GM10248 (cell line): ENCODE results near the gene SAPCD1.

ENCODE experiments used
- CTCF ChIA-PET: fragments of 300-600 bp; sonication (Branson Sonifier 250); formaldehyde crosslinking; extraction: SDS; loops from one replicate; lab custom pipeline; 2021; ENCODE audit warnings: antibody characterized with exemption; lab: Yijun Ruan, JAX
- POLR2A ChIA-PET: fragments of 350-650 bp; sonication (Branson Sonifier 250); formaldehyde crosslinking; extraction: SDS; loops from one replicate; lab custom pipeline; 2020; ENCODE audit warnings: antibody characterized with exemption; lab: Yijun Ruan, JAX
- DNase-seq: peaks from one replicate; pipeline ENCODE4 v3.0.0; 2012; ENCODE audit errors: extremely low spot score
- CTCF ChIP-seq: IDR thresholded peaks from 2 replicates; pipeline ENCODE4 v1.5.1; 2012; ENCODE audit warnings: mild to moderate bottlenecking, low read depth; ENCODE audit errors: extremely low read depth, missing control alignments, control extremely low read depth

The SAPCD1 gene

GRCh38 chr6:31729515-31729978 lies 32.9 kb upstream of the SAPCD1 start:
- DNase-seq, result peak; percentile 79
- ChIA-PET CTCF (interaction anchor here (0.7 to 7.2 kb wide), 23 partner anchors 9 to 139 kb away, joined by 3 to 64 read pairs (median 6); partner anchors contain the start of genes ABHD16A, CLIC1, LSM2 and LY6G5C), POLR2A (interaction anchor here (0.5 to 1.1 kb wide), 3 partner anchors 86 to 1097 kb away, joined by 4 to 6 read pairs (median 5); partner anchors contain the start of genes HSPA1A, HSPA1B and HSPA1L)
- peak; percentile 87 for TF ChIP-seq CTCF

- CTCF ChIA-PET, result interaction anchor here (0.7 to 7.2 kb wide), 26 partner anchors 9 to 138 kb away, joined by 3 to 64 read pairs (median 6); partner anchors contain the start of genes ABHD16A, C6orf47, CLIC1 and LSM2
- POLR2A ChIA-PET, result interaction anchor here (0.5 to 1.1 kb wide), 3 partner anchors 9 to 97 kb away, joined by 4 to 6 read pairs (median 6); partner anchors contain the start of genes HSPA1A, HSPA1B and HSPA1L
- no peak for TF ChIP-seq CTCF
- peak; percentile 83 for DNase-seq
Observed at GRCh38 chr6:31729979-31730630, 32.4 kb upstream of the SAPCD1 start.

- DNase-seq, result no peak
- ChIA-PET CTCF (interaction anchor here (0.8 to 7.2 kb wide), 19 partner anchors 8 to 138 kb away, joined by 3 to 64 read pairs (median 4); partner anchors contain the start of genes C6orf47, CLIC1, LSM2 and LY6G6D), POLR2A (interaction anchor here (0.5 kb wide), 1 partner anchor 9 kb away, joined by 6 read pairs; no protein-coding TSS in a partner anchor)
- TF ChIP-seq CTCF, result no peak
Observed at GRCh38 chr6:31730631-31731086, 31.8 kb upstream of the SAPCD1 start.

DNA sequence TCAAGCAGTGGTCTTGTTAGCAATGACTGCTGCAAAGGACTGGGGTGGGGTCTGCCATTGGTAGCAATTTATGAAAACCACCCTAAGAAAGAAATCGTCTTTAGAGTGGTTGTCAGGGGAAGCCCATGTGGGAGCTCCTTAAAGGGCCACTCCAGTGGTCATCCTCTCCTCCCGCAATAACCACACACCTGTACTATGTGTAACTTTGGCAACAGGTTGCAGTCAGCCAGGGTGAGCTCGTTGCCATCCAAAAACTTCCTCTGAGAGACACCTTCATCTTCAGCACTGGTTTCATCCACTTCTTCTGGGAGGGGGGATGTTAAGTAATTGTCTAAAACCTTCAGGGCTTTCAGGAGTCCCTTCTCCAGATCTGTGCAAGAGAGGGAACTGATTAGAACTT lies 30.4 kb upstream of the SAPCD1 start:
- ChIA-PET POLR2A (no interaction called here), CTCF (interaction anchor here (0.6 to 3.7 kb wide), 7 partner anchors 10 to 98 kb away, joined by 3 to 32 read pairs (median 3); partner anchors contain the start of genes LSM2 and LY6G6C)
- no peak for DNase-seq

GRCh38 chr6:31733734-31734133 lies 28.7 kb upstream of the SAPCD1 start:
- ChIA-PET POLR2A (no interaction called here), CTCF (interaction anchor here (1.3 to 11.4 kb wide), 3 partner anchors 11 to 73 kb away, joined by 3 to 73 read pairs (median 3); partner anchors contain the start of genes LSM2 and MPIG6B)
- DNase-seq, result no peak
- no peak for TF ChIP-seq CTCF

More for the DNA sequence above, 30.4 kb upstream of the SAPCD1 start:
- no peak for TF ChIP-seq CTCF

- ChIA-PET POLR2A (interaction anchor here (1.3 kb wide), 1 partner anchor 93 kb away, joined by 5 read pairs; the partner anchor contains the start of gene HSPA1B), CTCF (interaction anchor here (1.3 to 11.4 kb wide), 2 partner anchors 11 to 36 kb away, joined by 3 to 73 read pairs; partner anchors contain the start of gene MPIG6B)
- no peak for TF ChIP-seq CTCF
- no peak for DNase-seq
Observed at GRCh38 chr6:31734247-31734820, 28.1 kb upstream of the SAPCD1 start.
